DND-41 (cell line): ENCODE measurements around the gene SEMA4C.

Experiments used
- CTCF ChIP-seq: IDR thresholded peaks from 2 replicates; pipeline ENCODE4 v1.5.1; 2012; ENCODE audit warnings: borderline replicate concordance, low read length, moderate library complexity, mild to moderate bottlenecking; ENCODE audit not compliant: poor library complexity, severe bottlenecking; ENCODE audit errors: extremely low read depth
- EZH2 ChIP-seq: IDR thresholded peaks from 3 replicates; pipeline ENCODE4 v1.6.1; 2012; ENCODE audit warnings: borderline replicate concordance, low read depth, mild to moderate bottlenecking, moderate library complexity, low read length, inconsistent platforms; ENCODE audit not compliant: severe bottlenecking

- TF ChIP-seq CTCF (no peak), EZH2 (no peak)
These were observed 26.2 kb downstream of the SEMA4C start, which contains the start of gene ANKRD23 for GRCh38 chr2:96843538-96844268.
